Measurements from ENCODE around the gene ITGA1.
A peak's percentile ranks its signal among the peaks of the same experiment; 100 is the strongest.

- TF ChIP-seq EZH2 (IDR thresholded peaks at IDR 0.05; ENCODE audit: borderline replicate concordance, insufficient read depth, low read depth, low read length, poor library complexity, severe bottlenecking) (no peak), CTCF (IDR thresholded peaks at IDR 0.05) (peak; percentile 62)
Observed at GRCh38 chr5:52948418-52949076, 160.8 kb downstream of the ITGA1 start.

Data from B cell (primary cell).